GM23248 (cell line): ENCODE data around the gene C2orf68. TPM values are rescaled to one million over a fixed set of nuclear protein-coding genes. Genes with fewer than 3 reads are reported as not detected.
A peak's percentile ranks its signal among the peaks of the same experiment; 100 is the strongest.
"Not testable (repeated sequence)": the region's sequence is repeated elsewhere in the genome, so short reads cannot be mapped to it uniquely, and the experiment has no call there.

Source experiments
- DNase-seq: peaks from one replicate; pipeline ENCODE4 v3.0.0-alpha.2; 2015
- H2AFZ ChIP-seq: fragments of 200-600 bp; sonication (generic); 2 replicates; pipeline ENCODE4 v1.6.1; 2016; ENCODE audit warnings: antibody characterized with exemption
- H3F3A ChIP-seq: fragments of 200-600 bp; sonication (generic); 2 replicates; pipeline ENCODE4 v1.6.1; 2016; ENCODE audit warnings: mild to moderate bottlenecking, antibody characterized with exemption, mixed run types; ENCODE audit not compliant: insufficient read depth
- H3K27ac ChIP-seq: fragments of 200-600 bp; sonication (generic); 2 replicates; pipeline ENCODE4 v1.5.1; 2016; ENCODE audit warnings: mild to moderate bottlenecking
- H3K27me3 ChIP-seq: fragments of 200-600 bp; sonication (generic); replicated peaks from 2 replicates; pipeline ENCODE4 v1.6.1; 2016; ENCODE audit warnings: mild to moderate bottlenecking; ENCODE audit not compliant: insufficient read depth
- H3K36me3 ChIP-seq: fragments of 200-600 bp; sonication (generic); 2 replicates; pipeline ENCODE4 v1.6.1; 2016; ENCODE audit warnings: low read depth, mild to moderate bottlenecking
- H3K4me1 ChIP-seq: fragments of 200-600 bp; sonication (generic); 2 replicates; pipeline ENCODE4 v1.6.1; 2016; ENCODE audit warnings: mild to moderate bottlenecking; ENCODE audit not compliant: insufficient read depth
- H3K4me2 ChIP-seq: fragments of 200-600 bp; sonication (generic); one replicate; pipeline ENCODE4 v1.6.1; 2016; ENCODE audit warnings: mild to moderate bottlenecking; ENCODE audit not compliant: unreplicated experiment
- H3K4me3 ChIP-seq: fragments of 200-600 bp; sonication (generic); 2 replicates; pipeline ENCODE4 v1.5.1; 2016; ENCODE audit warnings: mild to moderate bottlenecking
- H3K79me2 ChIP-seq: fragments of 200-600 bp; sonication (generic); 2 replicates; pipeline ENCODE4 v1.6.1; 2016; ENCODE audit warnings: mild to moderate bottlenecking; ENCODE audit not compliant: insufficient read depth
- H3K9ac ChIP-seq: fragments of 200-600 bp; sonication (generic); 2 replicates; pipeline ENCODE4 v1.6.1; 2016; ENCODE audit warnings: mild to moderate bottlenecking
- H3K9me2 ChIP-seq: fragments of 200-600 bp; sonication (generic); 2 replicates; pipeline ENCODE4 v1.6.1; 2016; ENCODE audit warnings: mixed run types, mild to moderate bottlenecking, moderate library complexity; ENCODE audit not compliant: insufficient read depth
- H3K9me3 ChIP-seq: fragments of 200-600 bp; sonication (generic); one replicate; pipeline ENCODE4 v1.6.1; 2017; ENCODE audit warnings: low read depth
- H4K20me1 ChIP-seq: fragments of 200-600 bp; sonication (generic); 2 replicates; pipeline ENCODE4 v1.6.0; 2016; ENCODE audit not compliant: insufficient read depth
- EZH2 ChIP-seq: fragments of 200-600 bp; sonication (generic); IDR thresholded peaks from 2 replicates; pipeline ENCODE4 v1.6.1; 2018; ENCODE audit warnings: antibody characterized with exemption, mild to moderate bottlenecking; ENCODE audit not compliant: insufficient read depth, poor library complexity, severe bottlenecking
- EZH2phosphoT487 ChIP-seq: fragments of 200-600 bp; sonication (generic); IDR thresholded peaks from 2 replicates; pipeline ENCODE4 v1.6.1; 2018; ENCODE audit warnings: antibody characterized with exemption, moderate library complexity, mild to moderate bottlenecking, low read depth; ENCODE audit not compliant: insufficient read depth
- WGBS, 2 experiments: methylation state at CpG; one replicate each; pipeline ENCODE4 v1.1.6; 2015 to 2017; ENCODE audit warnings: low lambda C conversion rate in 2 of 2, low coverage in 1 of 2; ENCODE audit errors: missing lambda C conversion rate in 2 of 2; 5-methylcytosine and 5-hydroxymethylcytosine counted together
- in situ Hi-C: fragments of 300-500 bp; cut with MboI; formaldehyde crosslinking; loops from 2 replicates; pipeline ENCODE4 v1.15.0; 2020
- polyA plus RNA-seq: library from polyadenylated mRNA; unstranded; fragments of >200 nt; fragmentation: Nextera tagmentation; extraction: Ambion mirVana; gene quantifications from 2 replicates; pipeline ENCODE4 v1.2.1, GENCODE V29; 2016
- total RNA-seq: library from RNA; depleted of rRNA; stranded (reverse); fragments of >200 nt; shearing (Covaris generic); gene quantifications from 2 replicates; pipeline ENCODE4 v1.2.3, GENCODE V29; 2014

The C2orf68 gene
- total and polyA plus RNA-seq, 2 experiments from 2014 or later, result 9.8 to 30.4 TPM

GRCh38 chr2:85607268-85608215 lies 4.3 kb downstream of the C2orf68 start:
- Histone ChIP-seq H3K27me3 (no peaks in the 10 kb centered on the region), H3K27ac (no peak overlapping the region), H2AFZ (no peak overlapping the region), H3K4me1 (peaks cover 36% of the 10 kb centered on the region), H4K20me1 (no peaks in the 10 kb centered on the region), H3K36me3 (no peaks in the 10 kb centered on the region; the same call in 1 of the 2 replicates), H3K4me3 (no peak overlapping the region), H3K9me3 (no peaks in the 10 kb centered on the region), H3K9ac (no peak overlapping the region), H3K4me2 (no peak overlapping the region), H3K79me2 (peaks cover 67% of the 10 kb centered on the region), H3K9me2 (no peaks in the 10 kb centered on the region), H3F3A (peaks cover 50% of the 10 kb centered on the region)
- DNase-seq, result no peak
- in situ Hi-C loops, result no loop called here
- TF ChIP-seq EZH2phosphoT487, result no peak
- no peak for TF ChIP-seq EZH2
- 80 to 83% methylated on average over 9 of the region's 9 CpGs for WGBS, 2 experiments

GRCh38 chr2:85606116-85606455 lies 5.8 kb downstream of the C2orf68 start:
- in situ Hi-C loops, result no loop called here
- H4K20me1 ChIP-seq, result no peaks in the 10 kb centered on the region
- peak overlapping the region; percentile 5; the same call in 1 of the 2 replicates for H3K4me3 ChIP-seq
- H3K4me2 ChIP-seq, result peak overlapping the region; percentile 79
- H3K9me3 ChIP-seq, result no peaks in the 10 kb centered on the region
- H3K27ac ChIP-seq, result peak overlapping the region; percentile 63
- peaks cover 35% of the 10 kb centered on the region for H3K4me1 ChIP-seq
- peaks cover 46% of the 10 kb centered on the region for H3F3A ChIP-seq
- no peak overlapping the region for H2AFZ ChIP-seq
- H3K36me3 ChIP-seq, result no peaks in the 10 kb centered on the region; the same call in 1 of the 2 replicates
- H3K27me3 ChIP-seq, result no peaks in the 10 kb centered on the region
- 86 to 88% methylated on average over 7 of the region's 7 CpGs for WGBS, 2 experiments
- H3K9me2 ChIP-seq, result no peaks in the 10 kb centered on the region
- TF ChIP-seq EZH2 (no peak), EZH2phosphoT487 (no peak)
- 0 out of 2 replicates have a peak overlapping the region, but pooled peaks have one; percentile 12 for H3K9ac ChIP-seq
- H3K79me2 ChIP-seq, result peaks cover 61% of the 10 kb centered on the region
- no peak for DNase-seq

GRCh38 chr2:85605406-85606115 lies 6.3 kb downstream of the C2orf68 start:
- Histone ChIP-seq H3K36me3 (no peaks in the 10 kb centered on the region; the same call in 1 of the 2 replicates), H3K4me3 (peak overlapping the region; percentile 5), H3K27me3 (no peaks in the 10 kb centered on the region), H2AFZ (no peak overlapping the region), H3K27ac (peak overlapping the region; percentile 63), H3K4me2 (peak overlapping the region; percentile 79), H3K4me1 (peaks cover 32% of the 10 kb centered on the region), H3K9me2 (no peaks in the 10 kb centered on the region), H3K79me2 (peaks cover 56% of the 10 kb centered on the region), H4K20me1 (no peaks in the 10 kb centered on the region), H3K9me3 (no peaks in the 10 kb centered on the region), H3K9ac (0 out of 2 replicates have a peak overlapping the region, but pooled peaks have one; percentile 12), H3F3A (peaks cover 46% of the 10 kb centered on the region)
- in situ Hi-C loops, result no loop called here
- WGBS, 2 experiments, result 27 to 37% methylated on average over 4 of the region's 4 CpGs
- peak; percentile 72 for DNase-seq
- no peak for TF ChIP-seq EZH2
- TF ChIP-seq EZH2phosphoT487, result no peak

- H3K9me3 ChIP-seq, result no peaks in the 10 kb centered on the region
- TF ChIP-seq EZH2phosphoT487, result no peak
- no peak for TF ChIP-seq EZH2
- 30 to 34% methylated on average over 6 of the region's 6 CpGs for WGBS, 2 experiments
- H3F3A ChIP-seq, result peaks cover 46% of the 10 kb centered on the region
- no peak overlapping the region for H2AFZ ChIP-seq
- no peaks in the 10 kb centered on the region for H3K9me2 ChIP-seq
- peaks cover 32% of the 10 kb centered on the region for H3K4me1 ChIP-seq
- in situ Hi-C loops, result no loop called here
- H3K36me3 ChIP-seq, result no peaks in the 10 kb centered on the region; the same call in 1 of the 2 replicates
- H3K79me2 ChIP-seq, result peaks cover 48% of the 10 kb centered on the region
- peak overlapping the region; percentile 5; the same call in 1 of the 2 replicates for H3K4me3 ChIP-seq
- peak; percentile 31 for DNase-seq
- H3K27me3 ChIP-seq, result no peaks in the 10 kb centered on the region
- H4K20me1 ChIP-seq, result no peaks in the 10 kb centered on the region
- peak overlapping the region; percentile 63 for H3K27ac ChIP-seq
- 0 out of 2 replicates have a peak overlapping the region, but pooled peaks have one; percentile 12 for H3K9ac ChIP-seq
- H3K4me2 ChIP-seq, result peak overlapping the region; percentile 79
Measured at GRCh38 chr2:85604568-85605339, 7.1 kb downstream of the C2orf68 start.

GRCh38 chr2:85604133-85604444 lies 7.8 kb downstream of the C2orf68 start:
- DNase-seq, H3K9me2 ChIP-seq, H3K9me3 ChIP-seq, H2AFZ ChIP-seq, H3K27ac ChIP-seq, H3K9ac ChIP-seq, in situ Hi-C loops, H3K36me3 ChIP-seq, H3K27me3 ChIP-seq, H4K20me1 ChIP-seq: not testable (repeated sequence)
- Histone ChIP-seq H3F3A (peaks cover 46% of the 10 kb centered on the region), H3K4me3 (peak overlapping the region; percentile 79), H3K4me1 (peaks cover 32% of the 10 kb centered on the region), H3K4me2 (peak overlapping the region; percentile 79), H3K79me2 (peaks cover 42% of the 10 kb centered on the region)
- 95 to 97% methylated on average over 3 of the region's 3 CpGs for WGBS, 2 experiments
